ENCODE results near the gene POLR2F.

The POLR2F gene

DNA sequence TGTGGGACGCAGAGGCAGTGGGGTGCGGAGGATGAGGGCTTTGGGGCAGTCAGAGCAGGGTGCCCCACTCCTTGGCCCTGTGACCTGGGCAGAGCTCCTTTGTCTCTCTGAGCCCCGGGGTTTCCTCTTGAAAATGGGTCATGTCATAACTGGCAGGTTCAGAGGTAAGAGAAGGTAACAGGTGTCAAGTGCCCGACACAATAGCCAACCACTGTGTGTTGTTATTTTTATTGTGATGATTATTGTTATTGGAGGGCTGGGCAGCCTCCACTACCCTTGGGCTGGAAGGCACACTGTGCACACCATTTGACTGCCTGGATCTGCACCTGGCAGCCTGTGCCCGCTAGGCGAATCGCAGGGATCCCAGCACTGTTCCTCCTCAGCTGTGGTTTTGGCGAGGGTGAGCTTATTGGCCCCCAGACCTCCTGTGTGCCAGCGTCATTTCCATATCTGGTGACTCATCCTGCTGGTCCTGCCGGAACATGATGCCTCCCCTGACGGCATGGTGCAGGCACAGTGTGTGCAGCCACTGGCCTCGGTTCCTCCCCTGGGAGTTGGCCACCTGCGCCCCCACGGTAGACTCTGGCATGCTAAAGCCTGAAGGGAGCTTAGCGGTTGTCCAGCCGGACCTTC lies 46.3 kb downstream of the POLR2F start (continued):
- TF ChIP-seq PRDM6 (tag by site-specific recombination; IDR thresholded peaks at IDR 0.05) = no peak
- peak; percentile 47; the same call in 1 of the 2 replicates for TF ChIP-seq FEZF1 (tag by site-specific recombination; IDR thresholded peaks at IDR 0.05)
- TF ChIP-seq ZNF701 (tag by site-specific recombination; IDR thresholded peaks at IDR 0.05) = no peak
- no peak for TF ChIP-seq SCRT1 (tag by site-specific recombination; IDR thresholded peaks at IDR 0.05; ENCODE audit: borderline replicate concordance)
- 0 out of 2 replicates have a peak, but pooled peaks have one; percentile 40 for TF ChIP-seq ZFP69B (tag by site-specific recombination; IDR thresholded peaks at IDR 0.05)
- TF ChIP-seq ZNF610 (tag by site-specific recombination; IDR thresholded peaks at IDR 0.05; ENCODE audit: borderline replicate concordance) = no peak
- no peak for TF ChIP-seq ZNF350 (tag by site-specific recombination; IDR thresholded peaks at IDR 0.05)
- no peak for TF ChIP-seq ZNF266 (tag by site-specific recombination; IDR thresholded peaks at IDR 0.05; ENCODE audit: low read depth)
- TF ChIP-seq ZNF626 (tag by site-specific recombination; IDR thresholded peaks at IDR 0.05) = no peak
- TF ChIP-seq ZNF660 (tag by site-specific recombination; IDR thresholded peaks at IDR 0.05) = no peak
- TF ChIP-seq ZSCAN16 (tag by site-specific recombination; IDR thresholded peaks at IDR 0.05) = no peak
- no peak for TF ChIP-seq GLI4 (tag by site-specific recombination; IDR thresholded peaks at IDR 0.05)
- no peak for TF ChIP-seq ZNF19 (tag by site-specific recombination; IDR thresholded peaks at IDR 0.05; ENCODE audit: low read depth)
- TF ChIP-seq KLF1 (tag by site-specific recombination; IDR thresholded peaks at IDR 0.05) = no peak
- no peak for TF ChIP-seq ZNF530 (tag by site-specific recombination; IDR thresholded peaks at IDR 0.05; ENCODE audit: low read depth)
- no peak for TF ChIP-seq ZNF274 (IDR thresholded peaks at IDR 0.05; ENCODE audit: low read length)
- no peak for TF ChIP-seq ZNF274 (tag by site-specific recombination; IDR thresholded peaks at IDR 0.05; ENCODE audit: borderline replicate concordance)
- TF ChIP-seq, protein P1, sequence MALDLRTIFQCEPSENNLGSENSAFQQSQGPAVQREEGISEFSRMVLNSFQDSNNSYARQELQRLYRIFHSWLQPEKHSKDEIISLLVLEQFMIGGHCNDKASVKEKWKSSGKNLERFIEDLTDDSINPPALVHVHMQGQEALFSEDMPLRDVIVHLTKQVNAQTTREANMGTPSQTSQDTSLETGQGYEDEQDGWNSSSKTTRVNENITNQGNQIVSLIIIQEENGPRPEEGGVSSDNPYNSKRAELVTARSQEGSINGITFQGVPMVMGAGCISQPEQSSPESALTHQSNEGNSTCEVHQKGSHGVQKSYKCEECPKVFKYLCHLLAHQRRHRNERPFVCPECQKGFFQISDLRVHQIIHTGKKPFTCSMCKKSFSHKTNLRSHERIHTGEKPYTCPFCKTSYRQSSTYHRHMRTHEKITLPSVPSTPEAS (tag by site-specific recombination; IDR thresholded peaks at IDR 0.05) = peak; percentile 69
- TF ChIP-seq ZNF292 (tag by site-specific recombination; IDR thresholded peaks at IDR 0.05; ENCODE audit: borderline replicate concordance, low read depth) = no peak
- no peak for TF ChIP-seq ZNF670 (tag by site-specific recombination; IDR thresholded peaks at IDR 0.05; ENCODE audit: low read depth)
- no peak for TF ChIP-seq MZF1 (tag by site-specific recombination; IDR thresholded peaks at IDR 0.05; ENCODE audit: borderline replicate concordance)
- no peak for TF ChIP-seq ZNF624 (tag by site-specific recombination; IDR thresholded peaks at IDR 0.05)
- TF ChIP-seq ZBTB49 (tag by site-specific recombination; IDR thresholded peaks at IDR 0.05; ENCODE audit: low read depth) = no peak
- TF ChIP-seq ZNF544 (tag by site-specific recombination; IDR thresholded peaks at IDR 0.05) = no peak
- no peak for TF ChIP-seq ZNF112 (tag by site-specific recombination; IDR thresholded peaks at IDR 0.05)
- peak; percentile 43 for TF ChIP-seq SP2 (tag by site-specific recombination; IDR thresholded peaks at IDR 0.05)
- no peak for TF ChIP-seq ZNF302 (tag by site-specific recombination; IDR thresholded peaks at IDR 0.05; ENCODE audit: low read depth)
- TF ChIP-seq, protein P2, sequence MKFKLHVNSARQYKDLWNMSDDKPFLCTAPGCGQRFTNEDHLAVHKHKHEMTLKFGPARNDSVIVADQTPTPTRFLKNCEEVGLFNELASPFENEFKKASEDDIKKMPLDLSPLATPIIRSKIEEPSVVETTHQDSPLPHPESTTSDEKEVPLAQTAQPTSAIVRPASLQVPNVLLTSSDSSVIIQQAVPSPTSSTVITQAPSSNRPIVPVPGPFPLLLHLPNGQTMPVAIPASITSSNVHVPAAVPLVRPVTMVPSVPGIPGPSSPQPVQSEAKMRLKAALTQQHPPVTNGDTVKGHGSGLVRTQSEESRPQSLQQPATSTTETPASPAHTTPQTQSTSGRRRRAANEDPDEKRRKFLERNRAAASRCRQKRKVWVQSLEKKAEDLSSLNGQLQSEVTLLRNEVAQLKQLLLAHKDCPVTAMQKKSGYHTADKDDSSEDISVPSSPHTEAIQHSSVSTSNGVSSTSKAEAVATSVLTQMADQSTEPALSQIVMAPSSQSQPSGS (tag by site-specific recombination; IDR thresholded peaks at IDR 0.05; ENCODE audit: low read depth) = no peak
- TF ChIP-seq ZNF600 (tag by site-specific recombination; IDR thresholded peaks at IDR 0.05) = peak; percentile 94
- no peak for TF ChIP-seq ZNF555 (tag by site-specific recombination; conservative IDR thresholded peaks at IDR 0.05)
- TF ChIP-seq ZNF623 (tag by site-specific recombination; IDR thresholded peaks at IDR 0.05) = no peak
- no peak for TF ChIP-seq ZNF837 (tag by site-specific recombination; IDR thresholded peaks at IDR 0.05)
- no peak for TF ChIP-seq HOXA7 (CRISPR knock-in tag; IDR thresholded peaks at IDR 0.05; ENCODE audit: borderline replicate concordance)
- no peak for TF ChIP-seq ZNF239 (tag by site-specific recombination; IDR thresholded peaks at IDR 0.05)
- no peak for TF ChIP-seq SP3 (tag by site-specific recombination; IDR thresholded peaks at IDR 0.05)
